Stimulated activated naive CD8-positive, alpha-beta T cell treated with anti-CD3 and anti-CD28 coated beads, Interleukin-15, Interleukin-2, amounts not matched to agents 100 U/mL and 50 U/mL, for 24 hours (primary cell): ENCODE results near the gene PJVK.
"Not testable (repeated sequence)": the region's sequence is repeated elsewhere in the genome, so short reads cannot be mapped to it uniquely, and the experiment has no call there.

Source experiments
- ATAC-seq: fragments of 150-1000 bp; cut with Tn5 transposase; one replicate; pipeline ENCODE4 v1.10.0; 2021
- DNase-seq: peaks from one replicate; pipeline ENCODE4 v3.0.0; 2021

Gene PJVK

GRCh38 chr2:178450774-178451525 is at the start of gene PJVK, which contains the start of gene PRKRA:
Gene PJVK (plus strand): TSS chr2:178451378. CDS start chr2:178453410, 2,032 bp downstream.
Gene PRKRA (minus strand): TSS chr2:178451175. CDS start chr2:178451030, 145 bp downstream.
- DNase-seq (peak; percentile 97), ATAC-seq (peak; percentile 94)

GRCh38 chr2:178401994-178402437 is 49.2 kb upstream of the PJVK start:
- no peak for ATAC-seq

GRCh38 chr2:178403671-178404306 is 47.4 kb upstream of the PJVK start:
- no peak for ATAC-seq
- no peak for DNase-seq

More at GRCh38 chr2:178401994-178402437, 49.2 kb upstream of the PJVK start:
- no peak for DNase-seq

GRCh38 chr2:178404368-178404767 is 46.8 kb upstream of the PJVK start:
- no peak for DNase-seq
- ATAC-seq: no peak

GRCh38 chr2:178409261-178409660 is 41.9 kb upstream of the PJVK start:
- DNase-seq (no peak), ATAC-seq (no peak)

GRCh38 chr2:178412047-178412446 is 39.1 kb upstream of the PJVK start:
- DNase-seq (no peak), ATAC-seq (no peak)

GRCh38 chr2:178412453-178412852 is 38.7 kb upstream of the PJVK start:
- not testable (repeated sequence) for DNase-seq, ATAC-seq

GRCh38 chr2:178413472-178414265 is 37.5 kb upstream of the PJVK start:
- DNase-seq: peak; percentile 85
- peak; percentile 80 for ATAC-seq

- peak; percentile 90 for ATAC-seq
These were observed 36.6 kb upstream of the PJVK start for GRCh38 chr2:178414266-178415247.

GRCh38 chr2:178415979-178416378 is 35.2 kb upstream of the PJVK start:
- no peak for ATAC-seq
- no peak for DNase-seq

More at GRCh38 chr2:178414266-178415247, 36.6 kb upstream of the PJVK start:
- DNase-seq: peak; percentile 85

GRCh38 chr2:178417916-178418315 is 33.3 kb upstream of the PJVK start:
- ATAC-seq (no peak), DNase-seq (no peak)

- ATAC-seq (no peak), DNase-seq (no peak)
These were observed 32.8 kb upstream of the PJVK start for GRCh38 chr2:178418426-178418825.

- DNase-seq (no peak), ATAC-seq (no peak)
These were observed 32.1 kb upstream of the PJVK start for GRCh38 chr2:178419123-178419522.

GRCh38 chr2:178420463-178420999 is 30.6 kb upstream of the PJVK start:
- ATAC-seq (no peak), DNase-seq (no peak)

GRCh38 chr2:178422097-178422496 is 29.1 kb upstream of the PJVK start:
- DNase-seq (no peak), ATAC-seq (no peak)

GRCh38 chr2:178423746-178424145 is 27.4 kb upstream of the PJVK start:
- ATAC-seq, DNase-seq: not testable (repeated sequence)

- no peak for DNase-seq
- ATAC-seq: no peak
These were observed 25.8 kb upstream of the PJVK start for GRCh38 chr2:178425255-178425827.

- DNase-seq (no peak), ATAC-seq (no peak)
These were observed 24.8 kb upstream of the PJVK start for GRCh38 chr2:178426388-178426787.

- no peak for ATAC-seq
- DNase-seq: no peak
These were observed 23.7 kb upstream of the PJVK start for GRCh38 chr2:178427458-178427857.

- no peak for ATAC-seq
These were observed 22.8 kb upstream of the PJVK start for GRCh38 chr2:178428396-178428806.

GRCh38 chr2:178429336-178429735 is 21.8 kb upstream of the PJVK start:
- DNase-seq (no peak), ATAC-seq (no peak)

More at GRCh38 chr2:178428396-178428806, 22.8 kb upstream of the PJVK start:
- no peak for DNase-seq
